ENCODE data around the gene EMILIN2.

Gene EMILIN2

DNA sequence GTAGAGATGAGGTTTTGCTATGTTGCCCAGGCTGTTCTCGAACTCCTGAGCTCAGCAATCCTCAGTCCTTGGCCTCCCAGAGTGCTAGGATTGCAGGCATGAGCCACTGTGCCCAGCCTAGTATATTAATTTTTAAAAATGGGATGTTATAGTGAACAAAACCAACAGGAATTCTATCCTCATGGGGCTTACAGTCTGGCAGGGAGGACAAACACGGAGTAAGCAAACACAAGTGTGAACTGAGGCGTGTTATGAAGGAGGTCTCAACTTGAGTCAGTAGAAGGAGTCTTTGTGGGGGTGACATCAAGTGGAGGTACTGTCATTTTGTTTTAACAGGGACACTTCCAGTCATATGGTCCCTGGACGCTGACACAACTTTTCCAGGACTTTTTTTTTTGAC, 33.1 kb downstream of the EMILIN2 start:
- no peak for DNase-seq

DNA sequence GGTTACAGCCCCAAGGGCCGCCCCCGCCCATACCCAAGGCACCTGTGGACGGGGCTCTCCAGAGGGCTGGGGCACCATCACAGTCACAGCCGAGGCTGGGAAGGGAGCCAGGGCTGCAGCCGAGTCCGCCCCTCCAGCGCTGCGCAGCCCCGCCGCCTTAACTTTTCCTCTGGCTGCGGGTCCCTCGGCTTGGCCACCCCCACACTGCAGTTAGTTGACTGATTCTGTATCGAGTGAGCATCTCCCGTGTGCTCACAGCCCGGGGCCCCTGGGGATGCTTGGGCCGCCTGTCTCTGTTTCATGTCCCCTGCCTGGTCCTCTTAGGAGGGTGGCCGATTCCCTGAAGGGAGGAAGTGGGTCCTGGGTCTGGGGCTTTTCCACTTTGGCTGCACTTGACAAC, 33.7 kb downstream of the EMILIN2 start:
- no peak for DNase-seq

DNA sequence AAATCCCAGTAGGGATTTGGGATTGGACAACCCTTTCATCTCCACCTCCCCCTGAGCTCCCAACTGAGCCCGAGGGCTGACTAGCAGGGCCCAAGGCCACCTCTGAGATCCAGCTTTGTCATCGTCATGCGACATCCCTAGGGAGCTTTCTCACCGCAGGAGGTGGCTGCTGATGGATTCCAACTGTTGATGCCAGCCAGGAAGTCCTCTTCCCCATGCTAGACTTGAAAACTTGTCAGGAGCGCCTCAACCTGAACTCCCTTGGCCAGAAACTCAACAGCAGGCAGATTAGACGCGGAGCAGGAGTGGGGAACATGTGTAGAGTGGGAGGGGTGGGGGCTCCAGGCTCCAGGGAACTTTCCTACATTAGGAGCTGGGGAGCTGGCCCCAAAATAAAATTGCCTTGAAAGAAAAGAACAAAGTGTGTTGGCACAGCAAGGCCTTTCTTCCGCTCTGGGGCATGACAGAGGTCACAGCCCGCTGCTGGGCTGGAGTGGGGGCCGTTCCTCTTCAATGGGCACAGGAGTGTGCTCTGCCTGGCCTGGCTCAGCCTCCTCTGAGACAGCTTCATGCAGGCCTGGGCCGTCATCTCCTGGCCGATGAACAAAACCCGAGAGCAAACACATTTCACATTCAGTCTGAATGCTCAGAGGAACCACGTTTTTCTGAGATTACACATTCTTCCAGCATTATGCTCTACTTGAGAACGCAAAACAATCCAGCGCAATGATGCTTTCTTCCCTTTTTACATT, 34.5 kb downstream of the EMILIN2 start:
- no peak for DNase-seq

DNA sequence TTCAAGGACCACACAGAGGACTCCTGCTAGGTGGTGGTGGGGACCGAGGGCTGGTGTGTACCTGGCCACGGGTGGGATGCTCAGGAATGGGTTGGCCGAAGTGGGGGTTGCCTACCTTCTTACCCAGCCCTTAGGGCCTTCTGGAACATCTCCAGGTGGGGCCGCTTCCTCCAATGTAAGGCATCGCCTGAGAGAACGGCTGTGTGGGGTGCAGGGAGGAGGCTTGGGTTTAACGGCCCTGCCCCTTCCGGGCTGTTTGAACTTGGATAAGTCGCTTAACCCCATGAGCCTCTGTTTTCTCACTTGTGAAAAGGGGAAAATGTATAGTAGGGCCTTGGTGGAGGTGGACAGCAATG, 35.0 kb downstream of the EMILIN2 start:
- DNase-seq = no peak

DNA sequence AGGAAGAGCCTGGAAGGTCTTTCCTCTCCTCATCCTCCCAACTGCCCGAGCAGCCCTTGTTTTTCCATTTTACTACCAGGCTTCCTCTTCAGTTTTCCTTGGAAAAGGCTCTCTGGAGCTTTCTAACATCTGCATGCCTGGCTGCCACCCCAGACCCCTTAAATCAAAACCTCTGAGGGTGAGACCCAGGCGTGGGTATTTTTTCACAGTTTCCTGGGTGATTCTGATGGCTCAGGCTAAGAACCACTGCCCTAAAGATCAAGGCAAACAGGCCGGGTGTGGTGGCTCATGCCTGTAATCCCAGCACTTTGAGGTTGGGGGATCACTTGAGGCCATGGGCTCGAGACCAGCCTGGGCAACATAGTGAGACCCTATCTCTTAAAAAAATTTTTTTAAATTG, 35.4 kb downstream of the EMILIN2 start:
- no peak for DNase-seq

DNA sequence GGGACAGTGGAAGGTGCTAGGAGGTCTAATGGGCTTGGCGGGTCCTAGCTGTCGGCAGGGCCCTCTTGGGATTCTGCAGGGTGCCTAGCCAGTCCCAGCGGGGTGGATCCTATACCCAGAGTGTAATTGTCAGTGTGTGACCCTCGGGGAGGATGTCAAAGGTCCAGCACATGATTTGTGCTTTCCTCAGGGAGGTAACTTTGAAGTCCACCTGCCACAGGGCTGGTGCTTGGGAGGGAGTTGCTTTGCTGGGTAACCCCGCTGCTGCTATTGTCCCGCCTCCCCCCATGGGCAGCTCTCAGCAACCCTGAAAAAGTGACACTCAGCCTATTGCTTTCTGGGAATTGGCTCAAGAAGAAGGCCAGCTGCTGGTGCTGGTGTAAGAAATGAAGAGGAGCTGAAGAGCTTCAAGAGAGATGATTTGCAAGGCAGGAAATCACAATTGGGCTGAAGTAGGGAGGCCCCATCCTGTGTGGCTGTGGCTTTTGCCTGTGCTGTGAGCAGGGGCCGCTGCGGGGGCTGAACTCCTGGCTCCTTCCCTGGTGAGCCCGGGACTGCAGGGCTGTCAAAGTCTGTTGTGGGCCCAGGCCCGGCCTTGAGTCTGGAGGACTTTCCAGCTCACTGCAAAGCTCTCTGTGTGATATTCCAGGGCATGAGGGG, 36.4 kb downstream of the EMILIN2 start:
- DNase-seq = peak; percentile 7 to 27

DNA sequence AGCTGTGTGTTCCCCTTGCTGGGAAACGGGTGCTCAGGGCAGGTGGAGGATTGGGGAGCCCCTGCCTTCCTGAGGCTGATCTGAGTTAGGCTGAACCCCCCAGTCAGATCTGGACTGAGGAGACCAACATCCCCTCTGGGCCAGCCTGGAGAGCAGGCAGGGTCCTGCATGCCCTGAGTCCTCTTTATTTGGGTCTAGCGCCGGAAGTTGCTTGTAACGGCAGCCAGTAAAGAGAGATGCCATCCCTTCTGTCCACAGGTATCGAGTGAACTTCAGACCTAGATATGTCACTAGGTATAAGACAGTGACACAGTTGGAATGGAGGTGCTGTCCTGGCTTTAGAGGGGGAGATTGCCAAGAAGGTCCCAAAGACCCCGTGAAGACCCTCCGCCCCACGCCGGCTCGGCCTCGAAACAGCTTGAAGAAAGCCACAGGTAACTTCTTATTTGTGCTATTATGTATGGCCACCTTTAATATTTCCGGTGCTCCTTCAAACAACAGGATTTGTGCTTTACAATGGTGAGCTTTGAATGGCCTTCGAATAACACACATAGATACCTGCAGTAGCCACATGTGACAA, 38.0 kb downstream of the EMILIN2 start:
- DNase-seq = no peak

DNA sequence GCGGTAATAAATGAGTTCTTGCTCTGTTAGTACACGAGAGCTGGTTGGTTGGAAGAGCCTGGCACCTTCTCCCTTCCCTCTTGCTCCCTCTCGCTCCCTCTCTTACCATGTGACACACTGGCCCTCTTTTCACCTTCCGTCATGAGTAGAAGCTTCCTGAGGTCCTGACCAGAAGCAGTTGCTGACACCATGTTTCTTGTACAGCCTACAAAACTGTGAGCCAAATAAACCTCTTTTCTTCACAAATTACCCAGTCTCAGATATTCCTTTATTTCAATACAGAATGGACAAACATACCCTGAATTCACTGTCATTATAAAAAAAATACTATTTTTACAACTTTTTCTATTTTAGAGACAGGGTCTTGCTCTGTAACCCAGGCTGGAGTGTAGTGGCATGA, 40.7 kb downstream of the EMILIN2 start:
- DNase-seq = no peak

DNA sequence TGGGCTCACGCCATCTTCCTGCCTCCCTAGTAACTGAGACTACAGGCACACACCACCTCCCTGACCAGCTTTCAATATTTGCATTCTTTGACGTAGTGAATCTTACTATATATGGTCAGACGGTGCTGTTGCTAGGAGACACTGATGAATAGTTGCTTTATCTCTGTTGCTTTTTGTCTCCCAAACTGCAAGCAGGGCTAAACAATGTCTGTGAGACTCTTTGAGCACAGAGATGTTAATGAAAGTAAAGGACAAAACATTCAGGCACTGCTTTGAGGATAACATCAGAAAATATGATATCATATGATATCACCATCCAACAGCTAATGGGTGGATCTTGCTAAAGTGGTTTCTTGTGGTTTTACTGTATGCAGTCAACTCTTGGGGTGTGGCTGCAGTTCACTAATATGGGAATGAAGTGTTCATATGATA, 43.0 kb downstream of the EMILIN2 start:
- DNase-seq = no peak

DNA sequence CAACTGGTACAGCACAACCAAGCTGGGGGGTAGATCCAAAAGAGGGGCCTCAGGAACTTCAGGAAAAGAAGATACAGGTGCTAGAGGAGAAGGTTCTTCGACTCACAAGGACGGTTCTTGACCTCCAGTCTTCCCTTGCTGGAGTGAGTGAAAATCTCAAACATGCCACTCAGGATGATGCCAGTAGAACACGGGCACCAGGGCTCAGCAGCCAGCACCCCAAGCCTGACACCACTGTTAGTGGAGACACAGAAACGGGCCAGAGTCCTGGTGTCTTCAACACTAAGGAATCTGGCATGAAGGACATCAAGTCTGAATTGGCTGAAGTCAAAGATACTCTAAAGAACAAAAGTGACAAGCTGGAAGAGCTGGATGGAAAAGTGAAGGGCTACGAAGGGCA, 43.8 kb downstream of the EMILIN2 start:
- no peak for DNase-seq

DNA sequence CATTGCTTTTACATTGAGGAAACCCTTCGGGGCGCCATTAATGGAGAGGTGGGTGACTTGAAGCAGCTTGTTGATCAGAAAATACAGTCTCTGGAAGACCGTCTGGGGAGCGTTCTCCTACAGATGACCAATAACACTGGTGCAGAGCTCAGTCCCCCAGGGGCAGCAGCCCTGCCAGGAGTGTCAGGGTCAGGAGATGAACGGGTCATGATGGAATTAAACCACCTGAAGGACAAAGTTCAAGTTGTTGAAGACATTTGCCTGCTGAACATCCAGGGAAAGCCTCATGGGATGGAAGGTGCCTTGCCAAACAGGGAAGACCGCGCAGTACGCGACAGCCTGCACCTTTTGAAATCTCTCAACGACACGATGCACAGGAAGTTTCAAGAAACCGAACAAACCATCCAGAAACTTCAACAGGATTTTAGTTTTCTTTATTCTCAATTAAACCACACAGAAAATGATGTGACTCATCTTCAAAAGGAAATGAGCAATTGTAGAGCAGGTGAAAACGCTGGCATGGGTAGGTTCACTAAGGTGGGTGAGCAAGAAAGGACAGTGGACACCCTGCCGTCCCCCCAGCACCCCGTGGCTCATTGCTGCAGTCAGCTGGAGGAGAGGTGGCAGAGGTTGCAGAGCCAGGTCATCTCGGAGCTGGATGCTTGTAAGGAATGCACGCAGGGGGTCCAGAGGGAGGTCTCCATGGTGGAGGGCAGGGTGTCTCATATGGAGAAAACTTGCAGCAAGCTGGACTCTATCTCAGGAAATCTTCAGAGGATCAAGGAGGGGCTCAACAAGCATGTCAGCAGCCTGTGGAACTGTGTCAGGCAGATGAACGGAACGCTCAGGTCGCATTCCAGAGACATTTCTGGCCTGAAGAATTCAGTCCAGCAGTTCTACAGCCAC, 45.0 kb downstream of the EMILIN2 start:
- DNase-seq = peak in 1 of 2 donors; percentile 25

DNA sequence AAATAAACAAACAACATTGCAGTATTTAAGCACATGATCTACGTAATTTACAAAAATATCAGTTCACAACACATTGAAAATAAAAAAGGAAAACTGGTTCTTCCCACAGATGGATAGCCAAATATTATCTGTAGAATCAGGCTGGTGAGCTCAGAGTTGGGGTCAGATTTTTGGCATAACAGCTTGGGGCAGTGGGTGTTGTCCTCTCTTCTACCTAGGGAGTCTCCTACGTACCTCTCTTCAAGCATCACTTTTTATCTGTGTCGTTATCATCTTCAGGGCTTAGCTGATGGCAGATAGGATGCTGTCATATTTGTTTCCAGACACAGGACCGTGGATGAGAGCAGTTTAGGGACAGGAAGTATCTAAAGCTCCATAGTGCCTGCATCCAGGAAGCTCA, 46.2 kb downstream of the EMILIN2 start:
- DNase-seq = no peak

DNA sequence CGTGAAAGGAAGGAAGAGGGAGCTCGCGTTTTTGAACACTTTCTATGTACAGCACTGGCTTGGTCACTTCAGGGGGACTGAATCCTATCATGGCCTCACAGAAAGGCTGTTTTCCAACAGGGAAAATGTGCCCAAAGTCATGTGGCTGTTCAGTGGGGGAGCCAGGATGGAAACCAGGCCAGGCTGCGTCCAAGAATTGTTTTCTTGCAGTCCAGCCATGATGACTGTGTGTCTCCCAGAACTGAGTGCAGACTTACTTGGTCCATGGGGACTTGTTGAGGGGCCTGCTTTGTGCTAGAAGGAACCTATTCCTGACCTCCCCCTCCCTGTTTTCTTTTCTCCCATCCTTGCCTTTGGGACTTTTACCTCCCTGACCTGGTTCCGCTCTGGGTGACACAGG, 46.9 kb downstream of the EMILIN2 start:
- no peak for DNase-seq

DNA sequence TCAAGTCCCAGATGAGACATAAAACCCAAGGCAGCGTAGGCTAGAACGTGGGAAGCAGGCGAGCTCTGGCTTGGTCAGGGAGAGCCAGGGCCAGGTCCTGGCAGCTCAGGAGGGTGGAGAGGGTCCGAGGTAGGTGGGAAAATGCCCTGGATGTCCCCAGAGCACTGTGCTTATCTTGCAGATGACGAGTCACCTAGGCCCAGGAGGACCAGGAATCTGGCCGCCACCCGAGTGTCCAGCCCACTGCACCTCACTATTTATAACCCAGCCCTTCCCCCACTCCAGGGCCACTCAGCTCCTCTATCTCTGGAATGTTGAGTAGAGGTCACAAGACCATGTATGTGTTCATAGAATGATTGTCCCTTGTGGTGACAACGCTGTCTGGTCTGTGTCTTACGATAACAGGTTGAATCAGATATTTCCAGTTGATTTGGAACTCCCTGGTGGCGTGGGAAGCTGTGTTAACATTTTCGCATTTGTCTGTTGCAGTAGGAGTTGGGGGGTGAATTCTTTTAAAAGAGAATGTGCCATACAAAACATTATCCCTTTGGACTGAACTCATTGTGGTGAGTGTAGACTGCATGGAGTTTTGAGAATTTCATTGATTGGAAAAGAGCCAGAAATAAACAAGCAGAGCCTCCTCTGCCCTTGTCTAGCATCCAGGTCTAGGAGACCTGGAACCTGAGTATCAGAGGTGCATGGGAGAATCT, 47.5 kb downstream of the EMILIN2 start:
- DNase-seq = no peak

DNA sequence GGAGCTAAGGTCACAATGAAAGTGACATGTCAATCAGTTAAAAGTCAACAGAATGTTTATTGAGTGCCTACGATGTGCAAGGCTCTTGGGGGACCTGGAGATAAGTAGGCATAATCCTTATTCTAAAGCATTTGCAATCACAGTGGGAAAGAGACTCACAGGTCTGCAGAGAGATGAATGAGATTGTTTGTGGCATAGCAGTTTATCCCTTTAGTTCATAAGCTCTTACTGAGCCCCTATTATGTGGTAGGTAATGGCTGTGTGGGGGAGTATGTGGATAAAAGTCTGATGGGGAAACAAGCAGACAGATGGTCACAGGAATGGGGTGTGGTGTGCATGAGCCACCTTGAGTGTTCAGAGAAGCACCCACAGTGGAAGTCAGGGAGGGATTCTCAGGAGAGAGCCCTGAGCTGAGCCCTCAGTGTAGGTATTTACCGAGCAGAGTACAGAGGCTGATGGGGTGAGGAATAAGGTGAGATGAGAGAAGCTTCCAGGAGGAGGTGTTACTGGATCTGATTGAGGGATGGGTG, 48.1 kb downstream of the EMILIN2 start:
- no peak for DNase-seq

DNA sequence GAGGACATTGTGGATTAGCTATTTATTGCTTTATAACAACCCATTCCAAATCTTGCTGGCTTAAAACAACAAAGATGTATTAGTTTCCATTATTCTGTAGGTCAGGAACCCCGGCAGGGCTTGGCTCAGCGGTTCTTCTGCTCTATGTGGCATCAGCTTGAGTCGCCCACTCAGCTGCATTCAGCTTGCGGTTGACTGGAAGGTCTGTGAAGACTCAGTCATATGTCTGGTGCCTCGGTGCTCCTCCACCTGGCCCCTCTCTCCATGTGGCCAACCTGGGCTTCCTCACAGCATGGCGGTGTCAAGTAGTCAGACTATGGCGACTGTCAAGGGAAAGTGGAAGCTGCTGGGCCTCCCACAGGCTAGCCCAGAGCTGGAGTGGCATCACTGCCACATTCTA, 48.6 kb downstream of the EMILIN2 start:
- no peak for DNase-seq

DNA sequence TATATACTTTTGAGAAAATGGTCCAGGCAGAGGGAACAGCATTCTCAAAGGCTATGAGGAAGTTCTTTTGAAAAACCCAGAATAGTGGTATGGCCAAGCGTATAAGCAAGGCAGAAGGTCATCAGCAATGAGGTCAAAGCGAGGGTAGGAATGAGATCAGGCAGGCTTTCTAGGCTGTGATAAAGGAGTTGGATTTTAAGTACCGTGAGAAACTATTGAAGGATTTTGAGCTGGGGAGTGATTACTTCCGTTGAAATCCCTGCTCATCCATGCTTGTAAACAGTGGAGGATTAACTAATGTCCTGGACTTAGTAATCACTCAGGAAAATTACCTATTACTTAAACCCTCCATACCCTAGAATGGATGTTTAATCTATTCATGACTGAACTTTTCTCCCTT, 50.2 kb downstream of the EMILIN2 start:
- no peak for DNase-seq

DNA sequence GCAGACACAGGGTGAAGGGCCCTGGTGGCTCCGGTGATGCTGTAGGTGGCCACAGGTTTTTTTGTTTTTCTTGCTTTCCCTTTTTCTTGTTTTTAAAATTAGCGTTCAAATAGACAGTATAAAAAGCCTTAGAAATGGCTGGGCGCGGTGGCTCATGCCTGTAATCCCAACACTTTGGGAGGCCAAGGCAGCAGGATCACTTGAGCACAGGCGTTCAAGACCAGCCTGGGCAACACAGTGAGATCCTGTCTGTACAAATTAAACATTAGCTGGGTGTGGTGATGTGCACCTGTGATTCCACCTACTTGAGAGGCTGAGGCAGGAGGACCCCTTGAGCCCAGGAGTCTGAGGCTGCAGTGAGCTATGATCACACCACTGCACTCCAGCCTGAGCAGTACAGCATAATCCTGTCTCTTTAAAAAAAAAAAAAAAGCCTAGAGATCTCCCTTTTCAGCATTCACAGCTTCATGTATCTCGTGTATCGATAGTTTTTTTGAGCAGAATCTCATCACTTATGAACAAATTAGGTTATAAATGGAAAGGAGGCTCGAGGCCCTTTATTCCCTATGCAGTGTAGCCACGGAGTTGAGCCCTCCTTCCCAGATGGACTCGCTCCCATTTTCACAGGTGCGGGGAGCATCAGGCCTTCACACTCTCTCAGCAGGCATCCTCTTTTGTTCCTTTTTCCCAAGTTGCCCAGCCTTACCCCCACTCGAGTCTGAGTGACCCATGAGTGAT, 50.8 kb downstream of the EMILIN2 start:
- no peak for DNase-seq

DNA sequence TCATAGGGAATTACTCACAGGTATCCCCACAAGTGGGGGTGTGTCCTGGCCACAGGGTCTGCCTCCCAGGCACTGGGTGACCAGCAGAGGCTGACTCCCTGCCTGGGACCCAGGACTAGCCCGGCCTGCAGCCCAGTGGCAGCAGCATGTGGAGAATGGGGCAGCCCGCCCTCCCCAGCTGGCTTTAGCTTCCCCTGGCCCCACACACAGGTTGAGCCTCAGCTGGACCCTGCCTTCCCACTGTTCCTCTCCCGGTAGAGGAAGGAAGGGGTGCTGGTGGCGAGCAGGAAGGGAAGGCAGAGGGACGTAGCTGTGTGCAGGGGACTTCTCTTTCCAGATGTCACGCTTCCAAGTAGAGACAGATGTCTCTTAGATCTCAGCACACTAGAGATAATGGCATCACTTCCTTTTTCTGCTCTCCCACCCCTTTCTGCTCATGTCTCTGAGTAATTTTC, 51.4 kb downstream of the EMILIN2 start:
- DNase-seq = no peak

DNA sequence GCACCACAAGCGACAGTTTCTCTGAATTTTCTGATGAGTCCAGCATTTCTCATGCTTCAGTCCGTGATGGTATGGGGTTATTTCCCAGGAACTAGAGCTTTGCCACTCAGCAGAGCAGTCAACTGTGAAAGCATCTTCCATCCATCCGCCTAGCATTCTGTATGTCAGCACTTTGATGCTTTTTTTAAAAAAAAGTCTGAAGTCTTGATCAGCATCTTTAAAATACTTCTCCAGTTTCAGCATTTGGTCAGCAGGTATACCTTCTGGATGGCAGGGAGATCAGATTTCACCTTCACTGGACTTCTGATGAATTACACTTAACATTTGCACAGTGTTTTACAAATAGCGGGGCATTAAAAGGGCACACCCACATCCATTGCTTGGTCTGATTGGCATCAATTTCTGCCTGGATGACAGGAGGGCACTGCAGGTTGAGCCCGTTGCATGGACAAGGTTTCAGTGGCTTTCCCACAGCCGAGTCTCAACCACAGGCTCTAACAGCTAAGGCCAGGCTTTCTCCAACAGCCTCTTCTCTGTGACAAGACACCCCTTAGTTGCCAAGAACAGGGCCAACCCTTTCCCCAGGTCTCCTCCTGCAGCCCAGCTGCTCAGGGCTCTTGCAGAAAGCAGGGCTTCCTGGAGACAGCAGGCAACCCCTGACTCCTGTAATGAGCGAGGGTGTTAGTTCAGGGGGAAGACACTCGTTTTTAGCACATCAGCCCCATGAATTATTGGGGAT, 54.0 kb downstream of the EMILIN2 start:
- DNase-seq = no peak

DNA sequence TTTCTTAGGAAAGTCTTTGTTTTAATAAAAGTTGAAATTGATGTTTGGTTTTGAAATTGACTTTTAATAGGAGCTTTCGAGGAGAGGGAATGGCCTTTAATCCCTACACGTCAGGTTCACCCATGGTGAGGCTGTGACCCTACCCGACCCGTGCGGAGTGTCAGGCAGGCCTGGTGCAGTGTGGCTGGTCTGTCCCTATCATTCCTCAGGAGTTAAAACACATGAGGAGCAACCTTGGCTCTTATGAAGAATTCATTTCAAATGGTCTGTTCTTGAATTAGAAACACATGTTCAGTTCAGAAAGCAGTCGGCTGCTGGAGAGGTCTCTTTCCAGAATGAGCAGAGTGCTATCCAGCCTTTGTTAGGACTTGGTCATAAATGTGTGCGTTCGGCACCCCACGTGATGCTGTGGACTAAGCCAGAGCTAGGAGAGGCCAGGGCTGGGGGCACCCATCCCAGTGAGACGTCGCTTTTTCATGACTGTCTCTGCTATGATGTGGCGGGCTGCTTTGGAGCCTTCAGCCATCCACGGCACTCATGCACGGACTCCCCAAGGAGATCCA, 54.7 kb downstream of the EMILIN2 start:
- DNase-seq = no peak
